VCaP (cell line): Measurements from ENCODE around the gene PRKAG1.

Source experiments
- H3K27ac ChIP-seq: fragments of 450-650 bp; 2 replicates; pipeline ENCODE4 v1.5.1; 2017
- CTCF ChIP-seq: fragments of 450-650 bp; conservative IDR thresholded peaks from 2 replicates; pipeline ENCODE4 v1.5.1; 2017; ENCODE audit warnings: mild to moderate bottlenecking, moderate library complexity

PRKAG1 gene

DNA sequence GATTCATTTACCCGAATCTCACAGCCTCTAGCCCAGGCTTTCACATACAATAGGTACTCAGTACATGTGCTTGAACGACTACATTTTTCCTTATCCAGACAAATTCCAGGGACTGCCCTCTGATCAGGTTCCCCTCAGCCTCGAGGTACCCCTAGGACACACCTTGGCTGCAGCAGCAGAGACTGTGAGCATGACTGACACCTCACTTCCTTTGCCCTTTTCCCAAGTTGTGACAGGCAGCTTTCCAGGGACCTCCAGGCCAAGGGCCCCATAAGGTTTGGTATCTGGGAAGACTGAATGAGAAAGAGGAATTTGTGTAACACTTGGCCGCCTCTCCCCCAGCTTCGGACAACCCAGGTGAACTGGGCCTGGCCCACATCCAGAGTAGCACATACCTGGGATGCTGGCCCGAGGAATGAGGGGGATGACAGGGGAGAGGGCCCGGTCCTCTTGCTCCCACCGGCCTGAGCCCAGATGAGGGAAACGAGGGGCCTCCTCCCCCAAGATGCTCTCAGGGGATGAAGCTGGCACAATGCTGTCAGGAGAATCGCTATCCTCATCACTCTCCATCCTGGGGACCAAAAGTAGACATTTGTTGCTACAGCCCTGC, 10.2 kb upstream of the PRKAG1 start:
- TF ChIP-seq CTCF, result no peak
- H3K27ac ChIP-seq, result no peak overlapping the region

- no peak for TF ChIP-seq CTCF
- H3K27ac ChIP-seq, result no peak overlapping the region
Measured at GRCh38 chr12:49027846-49028555, 9.4 kb upstream of the PRKAG1 start.

- H3K27ac ChIP-seq, result no peak overlapping the region
- no peak for TF ChIP-seq CTCF
Measured at GRCh38 chr12:49026678-49027480, 8.3 kb upstream of the PRKAG1 start.

GRCh38 chr12:49026101-49026500, 7.5 kb upstream of the PRKAG1 start:
- no peak for TF ChIP-seq CTCF

GRCh38 chr12:49025463-49025862, 6.9 kb upstream of the PRKAG1 start:
- no peak overlapping the region for H3K27ac ChIP-seq
- TF ChIP-seq CTCF, result no peak

More at GRCh38 chr12:49026101-49026500, 7.5 kb upstream of the PRKAG1 start:
- no peak overlapping the region for H3K27ac ChIP-seq

DNA sequence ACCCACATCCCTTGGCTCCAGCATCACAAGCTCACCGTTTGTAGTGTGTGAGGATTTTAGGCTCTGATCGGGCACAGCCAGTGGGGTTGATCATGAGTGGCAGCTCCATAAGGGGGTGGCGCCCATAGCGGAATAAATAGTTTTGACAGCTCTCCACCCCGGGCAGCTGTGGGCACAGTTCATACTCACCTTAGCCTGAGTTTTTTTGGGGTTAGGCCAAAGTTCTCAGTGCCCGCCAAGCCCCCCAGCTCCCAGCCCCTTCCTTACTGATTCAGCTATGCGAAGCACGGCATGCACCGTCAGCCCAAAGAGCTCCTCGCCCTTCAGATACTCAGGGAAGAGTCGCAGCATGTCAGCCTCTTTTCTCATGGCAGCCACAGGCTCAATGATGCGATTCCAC, 6.0 kb upstream of the PRKAG1 start:
- no peak for TF ChIP-seq CTCF
- no peak overlapping the region for H3K27ac ChIP-seq

GRCh38 chr12:49023812-49024211, 5.2 kb upstream of the PRKAG1 start:
- no peak for TF ChIP-seq CTCF
- no peak overlapping the region for H3K27ac ChIP-seq
